ENCODE measurements around the gene RALGAPB.

DNA sequence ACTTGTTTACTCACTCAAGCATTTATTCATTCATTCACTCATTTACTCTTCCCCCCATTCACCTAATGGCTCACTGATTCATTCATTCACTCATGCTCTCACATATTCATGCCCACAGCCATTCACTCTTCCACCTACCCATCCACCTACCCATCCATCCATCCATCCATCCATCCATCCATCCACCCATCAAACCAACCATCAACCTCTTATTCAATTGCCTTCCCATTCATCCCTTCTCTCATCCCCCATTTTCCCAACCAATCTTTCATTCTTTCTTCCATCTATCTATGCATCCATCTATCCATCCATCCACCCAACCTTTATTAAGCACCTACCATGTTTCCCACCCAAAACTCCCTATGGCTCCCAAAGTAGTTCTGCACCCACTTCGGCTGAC, 127.4 kb downstream of the RALGAPB start:
- TF ChIP-seq, protein P1, sequence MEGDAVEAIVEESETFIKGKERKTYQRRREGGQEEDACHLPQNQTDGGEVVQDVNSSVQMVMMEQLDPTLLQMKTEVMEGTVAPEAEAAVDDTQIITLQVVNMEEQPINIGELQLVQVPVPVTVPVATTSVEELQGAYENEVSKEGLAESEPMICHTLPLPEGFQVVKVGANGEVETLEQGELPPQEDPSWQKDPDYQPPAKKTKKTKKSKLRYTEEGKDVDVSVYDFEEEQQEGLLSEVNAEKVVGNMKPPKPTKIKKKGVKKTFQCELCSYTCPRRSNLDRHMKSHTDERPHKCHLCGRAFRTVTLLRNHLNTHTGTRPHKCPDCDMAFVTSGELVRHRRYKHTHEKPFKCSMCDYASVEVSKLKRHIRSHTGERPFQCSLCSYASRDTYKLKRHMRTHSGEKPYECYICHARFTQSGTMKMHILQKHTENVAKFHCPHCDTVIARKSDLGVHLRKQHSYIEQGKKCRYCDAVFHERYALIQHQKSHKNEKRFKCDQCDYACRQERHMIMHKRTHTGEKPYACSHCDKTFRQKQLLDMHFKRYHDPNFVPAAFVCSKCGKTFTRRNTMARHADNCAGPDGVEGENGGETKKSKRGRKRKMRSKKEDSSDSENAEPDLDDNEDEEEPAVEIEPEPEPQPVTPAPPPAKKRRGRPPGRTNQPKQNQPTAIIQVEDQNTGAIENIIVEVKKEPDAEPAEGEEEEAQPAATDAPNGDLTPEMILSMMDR (tag by site-specific recombination; IDR thresholded peaks at IDR 0.05): no peak
- TF ChIP-seq ZNF677 (tag by site-specific recombination; IDR thresholded peaks at IDR 0.05) (no peak), ZNF792 (tag by site-specific recombination; IDR thresholded peaks at IDR 0.05) (no peak)
- TF ChIP-seq, protein P2, sequence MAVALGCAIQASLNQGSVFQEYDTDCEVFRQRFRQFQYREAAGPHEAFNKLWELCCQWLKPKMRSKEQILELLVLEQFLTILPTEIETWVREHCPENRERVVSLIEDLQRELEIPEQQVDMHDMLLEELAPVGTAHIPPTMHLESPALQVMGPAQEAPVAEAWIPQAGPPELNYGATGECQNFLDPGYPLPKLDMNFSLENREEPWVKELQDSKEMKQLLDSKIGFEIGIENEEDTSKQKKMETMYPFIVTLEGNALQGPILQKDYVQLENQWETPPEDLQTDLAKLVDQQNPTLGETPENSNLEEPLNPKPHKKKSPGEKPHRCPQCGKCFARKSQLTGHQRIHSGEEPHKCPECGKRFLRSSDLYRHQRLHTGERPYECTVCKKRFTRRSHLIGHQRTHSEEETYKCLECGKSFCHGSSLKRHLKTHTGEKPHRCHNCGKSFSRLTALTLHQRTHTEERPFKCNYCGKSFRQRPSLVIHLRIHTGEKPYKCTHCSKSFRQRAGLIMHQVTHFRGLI (tag by site-specific recombination; IDR thresholded peaks at IDR 0.05): no peak
- TF ChIP-seq, protein P3, sequence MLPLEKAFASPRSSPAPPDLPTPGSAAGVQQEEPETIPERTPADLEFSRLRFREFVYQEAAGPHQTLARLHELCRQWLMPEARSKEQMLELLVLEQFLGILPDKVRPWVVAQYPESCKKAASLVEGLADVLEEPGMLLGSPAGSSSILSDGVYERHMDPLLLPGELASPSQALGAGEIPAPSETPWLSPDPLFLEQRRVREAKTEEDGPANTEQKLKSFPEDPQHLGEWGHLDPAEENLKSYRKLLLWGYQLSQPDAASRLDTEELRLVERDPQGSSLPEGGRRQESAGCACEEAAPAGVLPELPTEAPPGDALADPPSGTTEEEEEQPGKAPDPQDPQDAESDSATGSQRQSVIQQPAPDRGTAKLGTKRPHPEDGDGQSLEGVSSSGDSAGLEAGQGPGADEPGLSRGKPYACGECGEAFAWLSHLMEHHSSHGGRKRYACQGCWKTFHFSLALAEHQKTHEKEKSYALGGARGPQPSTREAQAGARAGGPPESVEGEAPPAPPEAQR (tag by site-specific recombination; IDR thresholded peaks at IDR 0.05): no peak
- TF ChIP-seq, protein P4, sequence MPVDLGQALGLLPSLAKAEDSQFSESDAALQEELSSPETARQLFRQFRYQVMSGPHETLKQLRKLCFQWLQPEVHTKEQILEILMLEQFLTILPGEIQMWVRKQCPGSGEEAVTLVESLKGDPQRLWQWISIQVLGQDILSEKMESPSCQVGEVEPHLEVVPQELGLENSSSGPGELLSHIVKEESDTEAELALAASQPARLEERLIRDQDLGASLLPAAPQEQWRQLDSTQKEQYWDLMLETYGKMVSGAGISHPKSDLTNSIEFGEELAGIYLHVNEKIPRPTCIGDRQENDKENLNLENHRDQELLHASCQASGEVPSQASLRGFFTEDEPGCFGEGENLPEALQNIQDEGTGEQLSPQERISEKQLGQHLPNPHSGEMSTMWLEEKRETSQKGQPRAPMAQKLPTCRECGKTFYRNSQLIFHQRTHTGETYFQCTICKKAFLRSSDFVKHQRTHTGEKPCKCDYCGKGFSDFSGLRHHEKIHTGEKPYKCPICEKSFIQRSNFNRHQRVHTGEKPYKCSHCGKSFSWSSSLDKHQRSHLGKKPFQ (tag by site-specific recombination; IDR thresholded peaks at IDR 0.05): no peak

Data from HEK293 (cell line).